Neural cell (in vitro differentiated cells): ENCODE data around the gene SSTR5.
A peak's percentile ranks its signal among the peaks of the same experiment; 100 is the strongest.

Experiments used
- CTCF ChIP-seq: fragments of 450-650 bp; IDR thresholded peaks from 2 replicates; pipeline ENCODE4 v1.5.1; 2014; ENCODE audit warnings: antibody characterized with exemption, mild to moderate bottlenecking, moderate library complexity; ENCODE audit not compliant: poor library complexity, severe bottlenecking
- MXI1 ChIP-seq: fragments of 450-650 bp; conservative IDR thresholded peaks from 2 replicates; pipeline ENCODE4 v1.6.1; 2014; ENCODE audit warnings: antibody characterized with exemption, mild to moderate bottlenecking; ENCODE audit not compliant: poor library complexity, severe bottlenecking
- POLR2AphosphoS5 ChIP-seq: IDR thresholded peaks from 2 replicates; pipeline ENCODE4 v1.6.1; 2012
- REST ChIP-seq: IDR thresholded peaks from 2 replicates; pipeline ENCODE4 v1.6.1; 2012; ENCODE audit warnings: borderline replicate concordance

GRCh38 chr16:1105888-1106620, 33.5 kb downstream of the SSTR5 start:
- no peak for TF ChIP-seq REST
- TF ChIP-seq POLR2AphosphoS5: no peak
- peak; percentile 81 for TF ChIP-seq CTCF
- TF ChIP-seq MXI1: peak; percentile 36
